ENCODE results near the gene SPAG6. TPM values are rescaled to one million over a fixed set of nuclear protein-coding genes. Genes with fewer than 3 reads are reported as not detected.

The SPAG6 gene
- total RNA-seq, 1 donor from 2014 or later, result not detected

DNA sequence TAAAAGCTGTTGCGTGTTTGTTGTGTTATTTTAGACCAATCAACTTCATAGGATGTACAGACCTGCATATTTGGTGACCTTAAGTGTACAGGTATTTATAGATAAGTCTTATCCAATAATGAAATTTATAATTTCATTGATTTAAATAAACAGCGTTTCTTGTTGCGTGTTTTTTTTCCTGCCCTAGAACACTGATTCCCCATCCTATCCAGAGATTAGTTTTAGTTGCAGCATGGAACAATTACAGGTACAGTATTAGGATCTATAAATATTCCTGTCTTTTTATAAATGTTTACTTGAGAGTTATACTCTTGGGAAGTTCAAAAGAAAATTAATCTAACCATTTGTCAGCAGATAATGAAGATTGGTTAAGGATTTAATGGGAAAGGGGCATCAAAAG, 26.5 kb upstream of the SPAG6 start:
- TF ChIP-seq CTCF (conservative IDR thresholded peaks at IDR 0.05; ENCODE audit: low read depth, low read length), result no peak
- DNase-seq (ENCODE audit: low read depth), result no peak
- no peak overlapping the region for H3K4me3 ChIP-seq (ENCODE audit: low read depth, low read length)

GRCh38 chr10:22319547-22319979, 25.7 kb upstream of the SPAG6 start:
- no peak for TF ChIP-seq CTCF (conservative IDR thresholded peaks at IDR 0.05; ENCODE audit: low read depth, low read length)
- H3K4me3 ChIP-seq (ENCODE audit: low read depth, low read length), result no peak overlapping the region
- no peak for DNase-seq (ENCODE audit: low read depth)

DNA sequence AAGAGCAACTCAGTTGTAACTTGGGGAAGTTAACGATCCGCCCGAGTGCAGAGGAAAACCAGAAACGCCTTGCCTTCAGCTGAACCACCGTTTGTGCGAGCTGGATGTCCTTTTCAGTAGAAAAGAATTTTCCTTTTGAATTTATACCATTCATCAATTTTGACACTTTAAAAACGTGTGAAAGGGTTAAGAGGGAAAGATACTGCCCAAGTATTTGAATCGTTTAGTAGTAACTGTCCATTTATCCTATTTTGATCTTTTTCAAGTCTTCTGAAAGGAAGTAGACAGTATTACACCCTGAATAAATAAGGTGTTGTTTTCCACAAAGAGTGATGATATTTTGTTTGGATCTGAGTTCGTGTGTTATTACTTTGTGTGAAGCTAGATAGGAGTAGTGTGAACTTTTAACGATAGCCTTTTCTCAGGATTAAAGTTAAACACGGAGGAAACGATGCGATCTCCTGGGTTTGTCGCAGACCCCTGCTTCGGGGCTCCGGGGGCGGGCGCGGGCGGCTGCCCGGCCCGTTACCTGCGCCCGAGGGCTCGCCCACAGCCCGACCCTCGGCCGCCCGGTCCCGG, 25.2 kb upstream of the SPAG6 start:
- DNase-seq (ENCODE audit: low read depth), result no peak
- H3K4me3 ChIP-seq (ENCODE audit: low read depth, low read length), result peak overlapping the region; percentile 50
- no peak for TF ChIP-seq CTCF (conservative IDR thresholded peaks at IDR 0.05; ENCODE audit: low read depth, low read length)

DNA sequence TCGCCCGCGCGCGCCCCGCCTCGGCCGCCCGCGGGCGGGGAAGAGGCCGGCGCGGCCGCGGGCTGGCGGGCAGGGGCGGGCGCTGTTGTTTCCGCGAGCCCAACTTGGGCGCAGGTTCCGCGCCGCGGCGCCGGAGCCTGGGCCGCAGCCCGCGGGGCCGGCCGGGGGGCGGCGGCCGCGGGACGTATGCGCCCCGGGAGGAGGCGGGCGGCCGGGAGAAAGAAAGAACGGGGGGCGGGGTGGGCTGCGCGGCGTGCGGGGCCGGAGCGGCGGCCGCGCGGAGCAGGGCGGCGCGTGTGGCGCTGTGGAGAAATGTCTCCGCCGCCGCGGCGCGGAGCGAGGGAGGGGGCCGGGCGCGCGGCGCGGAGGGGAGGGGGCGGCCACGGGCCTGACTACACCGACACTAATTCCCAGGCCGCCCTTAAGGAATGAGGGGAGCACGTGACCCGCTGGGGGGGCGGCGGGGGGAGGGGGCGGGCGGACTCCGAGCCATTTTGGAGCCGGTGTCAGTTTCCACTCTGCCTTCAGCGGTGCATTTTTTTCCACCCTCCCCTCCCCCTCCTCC, 24.6 kb upstream of the SPAG6 start, which contains the start of gene BMI1:
Gene BMI1, plus strand, starts transcription at position 509 of the 565 bp plus-strand sequence. CDS start 5,351 bp downstream, outside the sequence.
- H3K4me3 ChIP-seq (ENCODE audit: low read depth, low read length), result peak within 1 kb of the TSS; percentile 78
- TF ChIP-seq CTCF (conservative IDR thresholded peaks at IDR 0.05; ENCODE audit: low read depth, low read length), result no peak
- no peak for DNase-seq (ENCODE audit: low read depth)

DNA sequence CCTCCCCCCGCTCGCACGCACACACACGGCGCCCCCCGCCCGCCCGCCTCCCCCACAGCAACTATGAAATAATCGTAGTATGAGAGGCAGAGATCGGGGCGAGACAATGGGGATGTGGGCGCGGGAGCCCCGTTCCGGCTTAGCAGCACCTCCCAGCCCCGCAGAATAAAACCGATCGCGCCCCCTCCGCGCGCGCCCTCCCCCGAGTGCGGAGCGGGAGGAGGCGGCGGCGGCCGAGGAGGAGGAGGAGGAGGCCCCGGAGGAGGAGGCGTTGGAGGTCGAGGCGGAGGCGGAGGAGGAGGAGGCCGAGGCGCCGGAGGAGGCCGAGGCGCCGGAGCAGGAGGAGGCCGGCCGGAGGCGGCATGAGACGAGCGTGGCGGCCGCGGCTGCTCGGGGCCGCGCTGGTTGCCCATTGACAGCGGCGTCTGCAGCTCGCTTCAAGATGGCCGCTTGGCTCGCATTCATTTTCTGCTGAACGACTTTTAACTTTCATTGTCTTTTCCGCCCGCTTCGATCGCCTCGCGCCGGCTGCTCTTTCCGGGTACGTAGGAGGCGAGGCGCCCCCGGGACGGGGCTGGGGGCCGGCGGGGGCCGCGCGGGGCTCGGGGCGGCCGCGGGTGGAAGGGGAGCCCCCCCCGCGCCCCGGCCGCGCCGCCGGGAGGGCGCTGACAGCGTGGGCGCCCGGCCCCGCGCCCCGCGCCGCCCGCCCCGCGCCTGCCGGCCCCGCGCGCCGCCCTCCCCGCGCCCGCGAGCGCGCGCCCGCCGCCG, 24.0 kb upstream of the SPAG6 start:
- no peak for DNase-seq (ENCODE audit: low read depth)
- TF ChIP-seq CTCF (conservative IDR thresholded peaks at IDR 0.05; ENCODE audit: low read depth, low read length), result no peak
- peak overlapping the region; percentile 78 for H3K4me3 ChIP-seq (ENCODE audit: low read depth, low read length)

GRCh38 chr10:22321924-22322640, 23.2 kb upstream of the SPAG6 start:
- DNase-seq (ENCODE audit: low read depth), result no peak
- peak overlapping the region; percentile 67 for H3K4me3 ChIP-seq (ENCODE audit: low read depth, low read length)
- TF ChIP-seq CTCF (conservative IDR thresholded peaks at IDR 0.05; ENCODE audit: low read depth, low read length), result no peak
